ENCODE results near the gene RPAP2. TPM values are rescaled to one million over a fixed set of nuclear protein-coding genes. Genes with fewer than 3 reads are reported as not detected.

The RPAP2 gene
- total RNA-seq, 2 experiments from 2014 or later: 21.0 to 21.9 TPM

- CTCF ChIA-PET: interaction anchor here (0.7 kb wide), 1 partner anchor 360 kb away, joined by 3 read pairs; no protein-coding TSS in a partner anchor
- no peak overlapping the region for H3K27ac Mint-ChIP-seq
- H3K4me1 Mint-ChIP-seq (ENCODE audit: low read depth): peaks cover 12% of the 10 kb centered on the region
- H3K9me3 Mint-ChIP-seq: no peaks in the 10 kb centered on the region
- H3K36me3 Mint-ChIP-seq (ENCODE audit: low read depth): no peaks in the 10 kb centered on the region
- intact Hi-C loops (cut with micrococcal nuclease): no loop called here
- H3K27me3 Mint-ChIP-seq (ENCODE audit: low read depth): no peaks in the 10 kb centered on the region
- H3K4me3 Mint-ChIP-seq: no peak overlapping the region
- DNase-seq: no peak
These were observed 143.5 kb downstream of the RPAP2 start for GRCh38 chr1:92442351-92442750.

GRCh38 chr1:92443893-92444292, 145.0 kb downstream of the RPAP2 start:
- no peaks in the 10 kb centered on the region for H3K36me3 Mint-ChIP-seq (ENCODE audit: low read depth)
- CTCF ChIA-PET: no interaction called here
- intact Hi-C loops (cut with micrococcal nuclease): no loop called here
- peaks cover 16% of the 10 kb centered on the region for H3K4me1 Mint-ChIP-seq (ENCODE audit: low read depth)
- no peak overlapping the region for H3K27ac Mint-ChIP-seq
- H3K9me3 Mint-ChIP-seq: no peaks in the 10 kb centered on the region
- no peaks in the 10 kb centered on the region for H3K27me3 Mint-ChIP-seq (ENCODE audit: low read depth)
- DNase-seq: no peak
- no peak overlapping the region for H3K4me3 Mint-ChIP-seq

GRCh38 chr1:92444351-92444750, 145.5 kb downstream of the RPAP2 start:
- Mint-ChIP-seq H3K27me3 (ENCODE audit: low read depth) (no peaks in the 10 kb centered on the region), H3K27ac (no peak overlapping the region), H3K36me3 (ENCODE audit: low read depth) (no peaks in the 10 kb centered on the region), H3K4me1 (ENCODE audit: low read depth) (peaks cover 15% of the 10 kb centered on the region), H3K9me3 (no peaks in the 10 kb centered on the region), H3K4me3 (no peak overlapping the region)
- intact Hi-C loops (cut with micrococcal nuclease): no loop called here
- CTCF ChIA-PET: interaction anchor here (0.7 kb wide), 1 partner anchor 13 kb away, joined by 3 read pairs; no protein-coding TSS in a partner anchor
- DNase-seq: no peak

- Mint-ChIP-seq H3K9me3 (no peaks in the 10 kb centered on the region), H3K27me3 (ENCODE audit: low read depth) (no peaks in the 10 kb centered on the region), H3K36me3 (ENCODE audit: low read depth) (no peaks in the 10 kb centered on the region), H3K4me3 (no peak overlapping the region), H3K4me1 (ENCODE audit: low read depth) (peaks cover 15% of the 10 kb centered on the region), H3K27ac (no peak overlapping the region)
- CTCF ChIA-PET: no interaction called here
- DNase-seq: no peak
- intact Hi-C loops (cut with micrococcal nuclease): no loop called here
These were observed 147.0 kb downstream of the RPAP2 start for GRCh38 chr1:92445865-92446264.

- Mint-ChIP-seq H3K27me3 (ENCODE audit: low read depth) (no peaks in the 10 kb centered on the region), H3K4me3 (no peak overlapping the region), H3K4me1 (ENCODE audit: low read depth) (peaks cover 15% of the 10 kb centered on the region), H3K27ac (no peak overlapping the region), H3K36me3 (ENCODE audit: low read depth) (no peaks in the 10 kb centered on the region), H3K9me3 (no peaks in the 10 kb centered on the region)
- no peak for DNase-seq
- intact Hi-C loops (cut with micrococcal nuclease): no loop called here
- CTCF ChIA-PET: no interaction called here
These were observed 147.7 kb downstream of the RPAP2 start for GRCh38 chr1:92446546-92446945.

GRCh38 chr1:92447033-92447681, 148.3 kb downstream of the RPAP2 start:
- intact Hi-C loops (cut with micrococcal nuclease): no loop called here

GRCh38 chr1:92447976-92448375, 149.1 kb downstream of the RPAP2 start:
- CTCF ChIA-PET: no interaction called here
- H3K36me3 Mint-ChIP-seq (ENCODE audit: low read depth): no peaks in the 10 kb centered on the region

More at GRCh38 chr1:92447033-92447681, 148.3 kb downstream of the RPAP2 start:
- H3K4me1 Mint-ChIP-seq (ENCODE audit: low read depth): peaks cover 15% of the 10 kb centered on the region
- H3K27ac Mint-ChIP-seq: no peak overlapping the region
- H3K9me3 Mint-ChIP-seq: no peaks in the 10 kb centered on the region
- no peak for DNase-seq
- H3K4me3 Mint-ChIP-seq: no peak overlapping the region
- no peaks in the 10 kb centered on the region for H3K36me3 Mint-ChIP-seq (ENCODE audit: low read depth)
- H3K27me3 Mint-ChIP-seq (ENCODE audit: low read depth): no peaks in the 10 kb centered on the region
- CTCF ChIA-PET: interaction anchor here (0.7 kb wide), 1 partner anchor 38 kb away, joined by 5 read pairs; no protein-coding TSS in a partner anchor

More at GRCh38 chr1:92447976-92448375, 149.1 kb downstream of the RPAP2 start:
- intact Hi-C loops (cut with micrococcal nuclease): no loop called here
- Mint-ChIP-seq H3K4me1 (ENCODE audit: low read depth) (peaks cover 15% of the 10 kb centered on the region), H3K27ac (no peak overlapping the region), H3K4me3 (no peak overlapping the region), H3K9me3 (no peaks in the 10 kb centered on the region), H3K27me3 (ENCODE audit: low read depth) (no peaks in the 10 kb centered on the region)
- DNase-seq: no peak

Other genes starting within 250 kb of the RPAP2 start
- gene SETSIP, start 223.6 kb upstream of the RPAP2 start, total RNA-seq: under 1 TPM in 1 of 2 experiments, not detected in 1; 0.32 TPM
- 1 to 10 TPM; 2.0 to 2.7 TPM for gene BTBD8, start 218.7 kb upstream of the RPAP2 start, total RNA-seq
- not detected for gene C1orf146, start 81.1 kb upstream of the RPAP2 start, total RNA-seq
- gene GLMN, start 72 bp upstream of the RPAP2 start, total RNA-seq: 10 to 100 TPM; 14.0 to 15.3 TPM
- 10 to 100 TPM; 42.8 to 44.2 TPM for gene GFI1, start 187.9 kb downstream of the RPAP2 start, total RNA-seq